Measurements from ENCODE around the gene EIF4G3. TPM values are rescaled to one million over a fixed set of nuclear protein-coding genes. Genes with fewer than 3 reads are reported as not detected.

EIF4G3 gene
- total and polyA plus RNA-seq, 2 of the 8 experiments (the other 6 are each of a cell fraction or from before 2014, with no cell fraction given) = 47.5 to 66.6 TPM

DNA sequence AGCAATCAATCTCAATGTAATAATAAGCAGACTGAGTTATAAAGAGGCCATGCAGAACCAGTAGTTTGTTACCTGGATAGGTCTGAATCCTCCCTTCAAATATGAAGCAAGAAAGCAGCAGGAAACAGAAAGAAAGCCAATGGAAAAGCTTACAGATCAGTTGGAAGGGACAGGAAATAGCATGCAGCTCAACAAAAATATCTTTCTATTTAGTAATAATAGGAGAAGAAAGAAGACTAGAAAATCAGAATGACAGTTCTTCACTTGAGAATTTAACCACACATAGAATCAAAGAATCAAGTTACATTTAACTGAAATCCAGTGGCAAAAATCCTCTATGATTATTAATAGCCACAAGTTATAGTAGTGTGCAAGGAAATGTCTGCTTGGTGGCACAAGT lies 194.4 kb downstream of the EIF4G3 start:
- no peak overlapping the region for H3K56ac ChIP-seq (replicated peaks; ENCODE audit: insufficient read length, low read depth, low read length)
- no peak overlapping the region for H3K14ac ChIP-seq (ENCODE audit: insufficient read length)
- no peak overlapping the region for H3K4ac ChIP-seq (replicated peaks; ENCODE audit: insufficient read length, low read depth, low read length)
- DNase-seq (ENCODE audit: low read depth in 1 of 2, low spot score in 2 of 2) = no peak
- TF ChIP-seq SAP30 (IDR thresholded peaks at IDR 0.05; ENCODE audit: insufficient read depth, insufficient replicate concordance, low read length) = no peak
- H2BK20ac ChIP-seq (ENCODE audit: low read length) = no peak overlapping the region
- no peak overlapping the region for H3K4me2 ChIP-seq (ENCODE audit: insufficient read depth in 1 of 2, low read depth in 2 of 2, low read length in 2 of 2)
- no peak overlapping the region for H2BK5ac ChIP-seq (ENCODE audit: low read depth, low read length)
- no peaks in the 10 kb centered on the region for H3K79me1 ChIP-seq (ENCODE audit: low read depth, low read length)
- H3K27me3 ChIP-seq (replicated peaks in 1 of 4; ENCODE audit: control insufficient read depth in 3 of 4, extremely low read depth in 1 of 4, insufficient read depth in 3 of 4, low read length in 3 of 4) = peaks cover 0 to 1% (median 0%) of the 10 kb centered on the region in 4 experiments; a peak in 1 of 7 replicates
- H4K8ac ChIP-seq (ENCODE audit: extremely low read depth, insufficient read depth, low read length) = no peak overlapping the region
- no peaks in the 10 kb centered on the region for H3K4me1 ChIP-seq (replicated peaks in 1 of 4; ENCODE audit: control insufficient read depth in 3 of 4, insufficient read depth in 4 of 4, low read length in 3 of 4)
- H3K79me2 ChIP-seq (ENCODE audit: control insufficient read depth in 1 of 2, insufficient read depth in 2 of 2, low read length in 2 of 2) = peaks cover 0 to 5% of the 10 kb centered on the region in 2 experiments; a peak in 1 of 4 replicates
- H3K23me2 ChIP-seq (ENCODE audit: low read depth, low read length) = no peaks in the 10 kb centered on the region
- H4K5ac ChIP-seq (ENCODE audit: insufficient read length, low read depth, low read length) = no peak overlapping the region
- FAIRE-seq = no peak
- H3K4me3 ChIP-seq (ENCODE audit: extremely low read depth in 1 of 4, insufficient read depth in 2 of 4, low read depth in 3 of 4, low read length in 4 of 4) = no peak overlapping the region
- H3K23ac ChIP-seq (ENCODE audit: insufficient read length) = no peak overlapping the region
- H3K9me3 ChIP-seq (ENCODE audit: insufficient read depth in 2 of 2, low read depth in 1 of 2, low read length in 1 of 2) = no peaks in the 10 kb centered on the region
- no peak overlapping the region for H4K91ac ChIP-seq (replicated peaks; ENCODE audit: insufficient read length, low read length)
- H3K18ac ChIP-seq (ENCODE audit: extremely low read depth, low read length) = no peak overlapping the region
- no peak overlapping the region for H2AFZ ChIP-seq (ENCODE audit: low read length)
- ChIA-PET CTCF (ENCODE audit: partially characterized antibody) (interaction anchor here (1.4 to 3.7 kb wide), 2 partner anchors 10 to 213 kb away, joined by 3 to 17 read pairs; no protein-coding TSS in a partner anchor), POLR2A (ENCODE audit: partially characterized antibody) (interaction anchor here (0.6 kb wide), 1 partner anchor 62 kb away, joined by 3 read pairs; no protein-coding TSS in a partner anchor)
- H2BK15ac ChIP-seq (ENCODE audit: low read length) = no peak overlapping the region
- no peak overlapping the region for H2BK120ac ChIP-seq (replicated peaks; ENCODE audit: low read depth, low read length)
- no peak overlapping the region for H3K27ac ChIP-seq (ENCODE audit: low read depth, low read length)
- H3K9ac ChIP-seq (replicated peaks in 1 of 4; ENCODE audit: extremely low read depth in 1 of 4, low read depth in 3 of 4, low read length in 3 of 4) = no peak overlapping the region
- no peaks in the 10 kb centered on the region; a peak in 1 of 8 replicates for H3K36me3 ChIP-seq (ENCODE audit: control insufficient read depth in 2 of 4, insufficient read depth in 4 of 4, low read length in 3 of 4)
- H4K20me1 ChIP-seq (replicated peaks in 1 of 2; ENCODE audit: control insufficient read depth in 1 of 2, insufficient read depth in 2 of 2, low read length in 2 of 2) = peaks cover 0 to 4% of the 10 kb centered on the region in 2 experiments
- no peak overlapping the region for H2BK12ac ChIP-seq (ENCODE audit: low read depth, low read length)
- no peak overlapping the region for H2AK5ac ChIP-seq (ENCODE audit: low read depth, low read length)
